NCI-H82 (cell line): ENCODE data around the gene SERPINA1.
"Not testable (repeated sequence)": the region's sequence is repeated elsewhere in the genome, so short reads cannot be mapped to it uniquely, and the experiment has no call there.

ENCODE experiments used
- DNase-seq: peaks from one replicate; lab custom pipeline; 2025; lab: John Stamatoyannopoulos, UW

Gene SERPINA1

DNA sequence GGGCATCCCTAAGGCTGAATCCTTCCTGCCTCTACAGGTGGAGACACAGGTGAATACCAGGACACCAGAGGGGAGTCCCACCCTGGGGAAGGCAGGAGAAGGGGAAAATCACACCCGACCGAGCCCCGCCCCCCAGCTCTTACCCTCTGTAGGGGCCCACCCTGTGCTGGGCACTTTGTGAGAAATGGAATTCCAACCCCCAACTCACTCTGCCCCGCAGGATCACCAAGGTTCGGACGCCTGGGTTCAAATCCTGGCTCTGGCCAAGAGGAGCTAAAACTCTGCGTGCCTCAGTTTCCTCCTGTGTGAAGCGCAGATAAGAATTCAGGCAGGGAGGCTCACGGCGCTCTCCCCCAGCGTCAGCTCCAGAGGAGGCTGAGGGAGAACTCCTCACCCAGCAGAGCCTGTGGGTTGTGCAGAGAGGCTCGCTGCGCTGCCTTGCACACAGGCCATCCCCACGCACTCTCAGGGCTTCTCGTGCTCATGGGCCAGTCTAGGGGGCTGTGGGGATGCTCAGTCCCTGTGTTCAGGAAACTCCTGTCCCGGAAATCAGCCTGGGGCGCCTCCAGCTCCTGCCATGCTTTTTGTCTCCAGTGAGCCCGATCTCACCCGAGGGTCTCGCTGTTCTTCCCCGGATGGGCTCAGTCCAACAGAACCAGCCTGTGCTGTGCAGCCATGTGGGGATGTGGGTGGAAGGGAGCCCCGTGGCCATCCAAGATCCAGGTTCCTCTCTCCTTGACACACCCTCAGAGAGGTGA is 18.5 kb downstream of the SERPINA1 start:
- not testable (repeated sequence) for DNase-seq

DNA sequence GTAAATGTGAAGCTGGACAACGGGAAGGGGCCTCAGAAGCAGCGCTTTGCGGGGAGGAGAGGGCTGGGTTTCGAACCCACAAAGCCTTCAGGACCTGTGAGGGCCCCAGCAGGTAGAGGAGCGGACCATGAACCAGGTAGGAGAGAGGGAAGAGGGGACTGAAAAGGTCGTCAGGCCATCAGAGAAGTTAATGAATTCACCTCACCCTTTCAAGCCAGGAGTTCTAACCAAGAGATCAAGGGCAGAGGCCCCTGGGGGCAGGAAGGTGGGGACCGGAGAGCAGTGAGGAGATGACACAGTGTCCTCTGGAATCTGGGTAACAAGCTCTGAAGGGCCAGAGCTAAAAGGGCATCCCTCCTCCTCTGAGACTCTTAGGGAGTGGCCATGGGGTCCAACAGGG is 19.4 kb downstream of the SERPINA1 start:
- no peak for DNase-seq

DNA sequence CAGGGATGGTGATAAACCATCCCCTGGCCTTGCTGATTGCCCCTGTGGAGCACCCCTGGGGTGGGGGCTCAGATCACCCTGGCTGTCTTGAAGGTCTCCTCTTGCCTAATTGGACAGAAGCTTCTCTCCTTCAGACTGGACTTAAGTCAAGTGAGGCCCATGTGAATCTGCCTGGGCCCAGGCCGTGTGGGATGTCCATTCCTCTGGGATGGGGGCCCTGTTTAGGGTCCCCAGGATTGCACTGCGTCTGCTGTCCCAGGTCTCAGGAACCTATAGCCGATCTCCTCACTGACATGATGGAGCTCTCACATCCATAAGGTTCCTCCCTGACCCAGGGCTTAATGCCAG is 20.2 kb downstream of the SERPINA1 start:
- no peak for DNase-seq

DNA sequence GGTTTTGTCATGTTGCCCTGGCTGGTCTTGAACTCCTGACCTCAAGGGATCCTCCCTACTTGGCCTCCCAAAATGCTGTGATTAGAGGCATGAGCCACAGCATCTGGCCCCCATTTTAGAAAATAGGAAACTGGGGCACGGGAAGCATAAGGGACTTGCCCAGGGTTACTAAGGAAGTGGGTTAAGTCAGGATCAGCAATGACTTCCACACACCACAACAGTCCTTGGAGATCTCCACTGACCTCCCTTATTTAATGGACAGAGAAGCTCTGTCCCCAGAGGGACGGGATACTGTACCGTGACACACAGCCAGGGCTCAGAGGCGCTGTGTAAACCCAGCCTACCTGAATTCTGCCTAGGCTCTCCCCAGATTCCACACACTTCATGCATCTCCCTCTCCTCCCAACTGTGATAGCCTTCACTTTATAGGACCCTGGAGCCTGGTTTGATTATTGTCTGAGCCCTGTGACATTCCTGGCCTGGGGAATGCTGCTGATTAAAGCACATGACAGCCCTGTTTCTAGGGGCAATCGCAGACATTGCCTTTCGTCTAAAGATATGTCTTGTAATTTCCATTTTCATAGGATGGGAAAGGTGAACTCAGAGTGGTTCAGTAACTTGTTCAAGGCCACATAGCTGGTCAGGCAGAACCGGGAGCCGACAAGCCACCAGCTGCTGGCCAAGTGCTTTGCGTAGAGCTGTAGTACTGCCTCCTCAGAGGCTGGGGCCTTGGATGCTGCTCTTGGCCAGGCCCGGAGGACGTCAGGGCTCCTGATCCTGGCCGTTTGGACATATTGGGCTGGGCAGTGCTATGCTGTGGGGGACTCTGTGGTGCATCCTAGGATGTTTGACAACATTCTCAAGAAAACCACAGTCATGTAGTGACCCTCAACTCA is 20.8 kb downstream of the SERPINA1 start:
- no peak for DNase-seq

DNA sequence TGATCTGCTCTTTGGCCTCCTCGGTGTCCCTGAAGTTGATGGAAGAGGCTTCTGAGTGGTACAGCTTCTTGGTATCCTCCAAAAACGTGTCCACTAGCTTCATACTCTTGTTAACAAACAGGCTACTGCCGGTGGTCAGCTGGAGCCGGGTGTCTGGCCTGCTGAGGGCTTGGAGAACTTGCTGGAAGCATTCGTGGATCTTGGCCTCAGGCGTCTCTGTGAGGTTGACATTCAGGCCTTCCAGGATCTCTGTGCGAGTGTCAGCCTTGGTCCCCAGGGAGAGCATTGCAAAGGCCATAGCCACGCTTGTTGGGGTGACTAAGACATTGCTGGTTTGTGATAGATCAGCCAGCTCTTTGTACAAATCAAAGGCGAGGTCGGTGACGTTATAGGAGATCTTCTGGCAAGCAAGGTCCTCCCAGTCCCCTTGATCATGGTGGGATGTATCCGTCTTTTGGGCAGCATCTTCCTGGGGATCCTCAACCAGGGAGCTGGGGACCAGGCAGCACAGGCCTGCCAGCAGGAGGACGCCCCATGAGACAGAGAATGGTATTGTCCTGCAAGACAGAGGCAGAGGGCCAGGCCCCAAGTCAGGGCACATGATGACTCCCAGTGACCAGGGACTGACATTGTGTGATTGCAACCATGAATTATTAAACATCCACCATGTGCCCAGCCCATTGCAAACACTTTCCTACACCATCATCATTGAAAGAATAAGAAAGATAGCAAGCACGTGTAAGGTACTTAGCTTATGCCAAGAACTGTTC is 22.1 kb downstream of the SERPINA1 start, which contains the start of gene SERPINA2:
SERPINA2 (minus strand) TSS at position 553 of the 770 bp plus-strand sequence.
- DNase-seq = no peak

DNA sequence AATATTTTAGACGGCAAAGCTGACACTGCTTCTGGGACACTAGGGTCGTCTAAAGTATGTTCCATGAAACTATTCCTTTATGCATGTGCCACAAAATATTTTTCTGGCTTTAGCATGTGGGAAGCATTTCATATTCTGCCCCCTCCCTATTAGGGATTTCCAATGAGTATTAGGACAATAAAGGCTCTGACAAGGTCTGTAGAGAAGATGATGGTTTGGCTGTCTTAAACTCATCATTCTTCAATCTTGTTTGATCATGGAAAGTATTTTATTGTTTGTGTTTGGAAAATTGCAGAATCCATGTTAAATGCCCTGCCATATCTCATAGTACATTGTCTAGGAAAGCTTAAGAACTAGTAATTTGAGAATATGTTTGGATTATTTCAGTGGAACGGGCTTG is 22.8 kb downstream of the SERPINA1 start:
- DNase-seq = no peak

DNA sequence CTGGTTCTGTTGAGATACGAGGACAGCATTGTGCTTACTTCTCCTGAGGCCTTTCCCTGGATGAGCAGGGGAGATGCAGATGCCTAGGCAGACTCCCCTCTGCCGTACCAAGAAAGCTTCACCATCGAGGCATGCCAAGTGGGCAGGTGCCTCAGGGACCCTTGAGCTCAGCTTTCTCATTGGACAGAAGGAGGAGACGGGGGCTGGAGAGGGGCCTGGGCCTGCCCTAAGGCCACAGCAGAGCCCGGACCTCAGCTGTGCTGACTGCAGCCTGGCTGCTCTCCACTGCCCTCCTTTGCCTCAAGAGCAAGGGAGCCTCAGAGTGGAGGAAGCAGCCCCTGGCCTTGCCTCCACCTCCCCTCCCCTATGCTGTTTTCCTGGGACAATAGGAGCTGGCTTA is 23.4 kb downstream of the SERPINA1 start:
- no peak for DNase-seq

DNA sequence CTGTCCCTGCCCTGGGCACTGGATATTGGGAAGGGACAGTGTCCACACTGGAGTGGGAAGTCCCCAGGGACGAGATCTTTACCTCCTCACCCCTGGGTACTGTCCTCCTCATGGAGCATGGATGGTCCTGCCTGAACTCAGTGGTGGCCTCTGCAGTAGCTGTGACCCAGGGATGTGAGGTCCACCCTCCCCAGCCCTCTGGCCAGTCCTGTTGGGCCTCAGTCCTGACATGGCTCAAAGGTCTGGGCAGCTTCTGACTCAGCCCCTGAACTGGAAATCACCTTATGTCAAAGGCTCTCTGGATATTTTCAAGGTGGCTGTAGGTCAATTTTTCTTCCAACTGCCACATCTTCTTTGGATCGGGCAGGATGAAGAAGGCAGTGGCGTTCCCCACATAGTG is 24.4 kb downstream of the SERPINA1 start:
- no peak for DNase-seq

DNA sequence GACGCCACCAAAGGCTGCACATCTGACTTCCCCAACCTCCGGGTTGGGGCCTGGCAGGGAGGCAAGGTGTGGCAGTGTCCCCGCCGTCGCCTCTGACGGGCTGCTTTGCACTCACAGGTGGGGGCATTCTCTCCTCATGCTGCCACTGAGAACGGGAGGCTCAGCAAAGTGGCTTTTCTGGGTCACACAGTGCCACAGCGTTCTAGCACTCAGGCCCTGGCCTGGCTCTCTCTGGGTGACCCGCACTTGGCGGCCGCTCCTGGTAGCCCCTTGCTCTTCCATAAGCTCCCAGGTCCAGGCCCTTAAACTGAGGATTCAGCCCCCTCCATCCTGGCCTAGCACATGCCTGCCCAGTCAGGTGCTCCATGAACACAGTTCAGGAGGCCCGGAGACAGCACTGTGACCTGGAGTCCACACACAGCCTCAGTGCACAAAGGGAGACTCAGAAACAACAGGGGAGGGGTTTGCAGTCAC is 25.2 kb downstream of the SERPINA1 start:
- no peak for DNase-seq

DNA sequence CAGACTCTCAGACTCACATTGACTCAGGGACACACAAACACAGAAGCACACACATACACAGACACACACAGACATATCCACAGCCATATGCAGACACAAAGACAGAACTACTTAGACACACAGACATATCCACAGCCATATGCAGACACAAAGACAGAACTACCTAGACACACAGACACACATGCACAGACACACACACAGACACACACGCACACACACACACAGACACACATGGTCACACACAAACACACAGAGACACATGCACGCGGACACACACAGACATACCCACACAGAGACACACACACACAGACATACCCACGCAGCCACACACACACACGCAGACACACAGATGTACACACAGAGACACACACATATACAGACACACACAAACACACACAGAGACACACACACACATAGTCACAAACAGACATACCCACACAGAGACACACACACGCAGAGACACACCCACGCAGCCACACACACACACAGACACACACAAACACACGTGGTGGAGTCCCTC is 25.7 kb downstream of the SERPINA1 start:
- DNase-seq = no peak

DNA sequence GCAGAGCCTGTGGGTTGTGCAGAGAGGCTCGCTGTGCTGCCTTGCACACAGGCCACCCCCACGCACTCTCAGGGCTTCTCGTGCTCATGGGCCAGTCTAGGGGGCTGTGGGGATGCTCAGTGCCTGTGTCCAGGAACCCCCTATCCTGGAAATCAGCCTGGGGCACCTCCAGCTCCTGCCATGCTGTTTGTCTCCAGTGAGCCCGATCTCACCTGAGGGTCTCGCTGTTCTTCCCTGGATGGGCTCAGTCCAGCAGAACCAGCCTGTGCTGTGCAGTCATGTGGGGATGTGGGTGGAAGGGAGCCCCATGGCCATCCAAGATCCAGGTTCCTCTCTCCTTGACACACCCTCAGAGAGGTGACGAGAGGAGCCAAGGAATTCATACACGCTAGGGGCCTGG is 26.7 kb downstream of the SERPINA1 start:
- DNase-seq = no peak

DNA sequence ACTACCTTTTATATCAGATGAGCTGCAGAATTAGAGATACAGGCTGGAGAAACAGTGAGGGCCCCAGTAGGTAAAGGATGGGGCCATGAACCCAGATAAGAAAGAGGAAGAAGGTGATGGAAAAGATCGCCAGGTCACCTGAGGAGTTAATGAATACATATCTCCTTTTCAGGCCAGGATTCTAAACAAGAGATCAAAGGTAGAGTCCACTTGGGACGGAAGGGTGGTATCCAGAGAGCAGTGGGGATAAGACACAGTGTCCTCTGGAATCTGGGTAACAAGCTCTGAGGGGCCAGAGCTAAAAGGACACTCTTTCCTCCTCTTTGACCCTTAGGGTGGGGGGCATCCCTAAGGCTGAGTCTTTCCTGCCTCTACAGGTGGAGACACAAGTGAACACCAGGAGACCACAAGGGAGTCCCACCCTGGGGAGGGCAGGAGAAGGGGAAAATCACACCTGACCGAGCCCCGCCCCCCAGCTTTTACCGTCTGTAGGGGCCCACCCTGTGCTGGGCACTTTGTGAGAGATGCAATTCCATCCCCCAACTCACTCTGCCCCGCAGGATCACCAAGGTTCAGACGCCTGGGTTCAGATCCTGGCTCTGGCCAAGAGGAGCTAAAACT is 27.3 kb downstream of the SERPINA1 start:
- no peak for DNase-seq

DNA sequence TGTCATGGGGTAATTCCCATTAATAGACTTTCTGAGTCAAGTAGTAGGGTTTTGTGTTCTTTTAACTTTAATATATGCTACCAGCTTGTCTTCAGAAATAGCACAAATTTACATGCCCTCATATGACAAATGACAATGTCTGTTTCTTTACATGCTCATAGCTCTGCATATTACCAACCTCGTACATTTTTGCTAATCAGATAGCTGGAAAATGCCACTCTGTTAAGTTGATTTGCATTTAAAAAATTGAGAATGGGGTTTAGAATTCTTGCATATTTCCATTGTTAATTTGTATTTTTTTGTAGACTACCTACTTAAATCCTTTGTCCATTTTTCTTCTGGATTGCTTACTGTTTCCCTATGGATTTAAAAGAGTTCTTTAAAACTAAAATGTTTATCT is 31.2 kb downstream of the SERPINA1 start:
- DNase-seq = no peak

DNA sequence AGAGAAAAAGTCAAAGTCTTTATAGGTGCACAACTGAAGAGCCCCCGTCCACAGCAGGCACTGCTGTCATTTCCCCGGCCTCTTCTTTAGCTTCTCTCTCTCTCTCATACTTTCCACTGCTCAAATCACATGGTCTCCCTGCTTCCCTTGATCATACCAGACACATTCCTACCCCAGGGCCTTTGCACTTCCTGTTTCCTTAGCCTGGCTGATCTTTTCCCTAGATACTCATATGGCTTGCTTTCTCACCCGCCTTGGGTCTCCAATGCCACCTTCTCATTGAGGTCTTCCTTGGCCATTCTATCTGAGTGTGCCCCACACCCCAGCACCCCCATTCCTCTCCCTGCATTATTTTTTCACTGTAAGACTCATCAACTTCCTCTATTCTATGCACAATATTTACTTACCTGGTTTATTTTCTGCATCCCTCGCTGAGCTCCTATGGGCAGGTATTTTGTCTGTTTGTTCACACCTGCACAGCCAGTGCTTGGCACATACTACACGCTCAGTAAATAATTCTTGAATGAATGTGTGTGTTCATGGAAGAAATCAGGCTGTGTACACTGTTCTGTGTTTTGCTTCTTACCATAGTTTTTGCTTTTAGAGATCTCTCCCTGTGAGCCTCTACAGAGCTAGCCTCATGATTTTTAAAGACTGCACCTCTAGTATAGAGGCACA is 31.9 kb downstream of the SERPINA1 start:
- DNase-seq = no peak

DNA sequence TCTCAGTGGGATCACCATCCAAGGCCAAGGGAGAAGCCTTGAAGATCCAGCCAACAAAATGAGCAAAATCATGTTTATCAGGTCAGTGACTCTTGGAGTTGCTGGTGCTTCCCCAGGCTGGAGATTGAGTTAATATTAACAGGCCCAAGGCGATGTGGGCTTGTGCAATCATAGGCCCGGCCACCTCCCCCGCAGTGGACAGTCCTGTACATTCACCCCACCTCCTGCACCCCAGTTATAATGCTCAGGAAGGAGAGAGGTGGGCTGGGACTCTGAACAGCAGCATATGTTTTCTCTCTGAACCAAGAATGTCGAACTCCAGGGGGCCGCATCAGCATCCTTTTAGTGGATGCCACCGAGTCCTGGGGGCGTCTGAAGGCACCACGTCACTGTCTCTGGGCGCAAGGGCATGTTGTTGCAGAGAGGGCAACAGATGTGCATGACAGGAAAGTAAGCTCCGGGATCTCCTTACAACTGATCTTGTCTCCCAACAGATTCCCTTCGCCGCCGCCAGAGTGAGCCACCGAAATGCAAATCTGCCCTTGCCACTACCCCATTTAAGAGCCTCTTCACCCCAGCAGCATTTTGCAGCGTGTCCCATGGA is 33.1 kb downstream of the SERPINA1 start:
- peak; percentile 27 for DNase-seq

DNA sequence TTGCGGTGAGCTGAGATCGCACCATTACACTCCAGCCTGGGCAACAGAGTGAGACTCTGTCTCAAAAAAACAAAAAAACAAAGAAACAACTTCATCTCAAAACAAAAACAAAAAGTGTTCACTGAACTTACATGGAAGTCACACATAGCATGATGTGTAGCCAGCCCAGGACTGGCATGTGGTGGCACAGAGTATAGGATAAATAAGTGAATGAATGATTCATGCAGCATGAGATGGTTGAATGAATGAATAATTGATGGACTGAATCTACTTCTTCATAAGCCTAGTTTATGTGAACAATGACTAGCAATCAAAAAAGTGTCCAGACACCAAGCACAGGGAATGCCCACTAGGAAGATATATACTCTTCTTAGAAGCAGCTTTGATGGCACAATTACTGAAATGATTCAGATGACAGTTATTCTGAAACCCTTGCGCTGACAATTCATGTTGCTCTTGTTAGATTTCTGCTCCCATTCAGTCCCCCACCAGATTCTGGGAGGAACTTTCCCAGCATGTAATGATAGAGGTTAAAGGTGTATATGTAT is 33.7 kb downstream of the SERPINA1 start:
- no peak for DNase-seq

DNA sequence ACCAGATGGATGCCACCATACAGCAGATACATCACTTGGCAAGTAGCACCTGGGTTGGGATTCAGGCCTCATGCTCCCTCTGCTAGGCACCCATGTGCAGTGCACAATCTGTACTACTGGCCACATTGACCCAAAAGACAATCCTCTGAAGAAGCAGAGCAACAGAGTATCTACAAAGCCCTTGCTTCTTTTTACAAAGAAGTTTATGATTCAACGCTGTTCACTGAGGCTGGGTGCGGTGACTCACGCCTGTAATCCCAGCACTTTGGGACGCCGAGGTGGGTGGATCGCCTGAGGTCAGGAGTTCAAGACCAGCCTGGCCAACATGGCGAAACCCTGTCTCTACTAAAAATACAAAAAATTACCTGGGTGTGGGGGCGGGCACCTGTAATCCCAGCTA is 34.2 kb downstream of the SERPINA1 start:
- not testable (repeated sequence) for DNase-seq

DNA sequence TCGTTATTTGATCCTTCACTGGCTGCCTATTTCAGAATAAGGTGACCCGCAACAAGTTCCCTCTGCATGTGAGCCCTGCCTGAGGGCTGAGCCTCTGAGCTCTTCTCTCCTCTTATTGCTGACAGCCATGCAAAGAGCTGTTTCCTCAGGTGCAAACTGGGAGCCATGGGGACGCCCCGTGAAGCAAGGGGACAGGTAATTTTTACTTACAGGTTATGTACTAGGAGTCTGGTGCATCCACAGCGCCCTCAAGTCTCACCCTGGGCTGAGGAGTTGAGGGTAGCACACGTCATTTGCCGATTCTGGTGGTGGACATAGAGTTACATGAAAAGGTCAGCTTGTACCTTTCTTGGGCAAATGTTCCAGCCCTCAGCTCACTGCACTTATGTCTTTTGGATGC is 39.1 kb downstream of the SERPINA1 start:
- no peak for DNase-seq

DNA sequence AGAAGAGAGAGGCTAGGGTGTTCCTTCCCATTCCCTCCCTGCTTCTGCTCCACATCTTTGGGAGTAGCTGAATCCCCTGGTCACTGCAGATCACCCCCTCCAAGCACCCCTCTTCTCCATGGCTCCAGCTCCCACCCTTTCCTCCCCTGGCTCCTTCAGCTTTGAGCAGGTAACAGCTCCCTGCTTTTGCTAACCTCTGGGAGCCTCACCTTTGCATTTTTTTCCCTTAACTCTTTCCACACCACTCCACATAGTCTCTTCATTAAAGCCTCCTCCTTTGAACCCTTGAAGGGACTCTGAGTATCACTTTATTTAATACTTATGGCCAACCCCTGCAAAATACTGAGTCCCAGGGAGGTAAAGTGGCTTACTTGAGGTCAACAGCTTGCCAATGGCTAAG is 39.6 kb downstream of the SERPINA1 start:
- DNase-seq = no peak

DNA sequence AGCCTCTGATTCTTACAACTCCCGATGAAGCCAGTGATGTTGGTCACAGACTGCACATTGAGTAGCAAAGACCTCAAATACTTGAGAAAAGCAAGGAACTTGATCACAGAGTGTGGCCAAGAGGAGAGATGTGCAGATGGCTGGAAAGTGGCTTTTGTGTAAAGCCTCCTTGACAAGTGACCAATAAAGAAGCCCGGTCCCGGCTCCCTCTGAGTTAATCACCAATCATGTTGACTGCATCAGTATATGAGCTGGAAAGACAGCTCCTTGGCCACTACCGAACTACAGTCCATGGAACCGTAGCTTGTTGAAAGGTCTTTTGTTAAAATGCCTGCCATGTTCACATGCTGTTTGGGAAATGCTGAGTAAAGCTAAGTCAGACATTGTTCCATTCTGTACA is 41.6 kb downstream of the SERPINA1 start:
- no peak for DNase-seq
